PFSK-1 (cell line): ENCODE measurements around the gene SPECC1.

Source experiments
- POLR2AphosphoS5 ChIP-seq: IDR thresholded peaks from 2 replicates; pipeline ENCODE4 v1.6.1; 2012; ENCODE audit warnings: low read depth, mild to moderate bottlenecking, control low read depth, low read length, moderate library complexity
- REST ChIP-seq, 2 experiments: IDR thresholded peaks; 2 replicates each; pipeline versions ENCODE4 v1.6.1 to v1.8.0; 2011 to 2012; ENCODE audit warnings: low read depth in 2 of 2, low read length in 2 of 2, control low read depth in 1 of 2, inconsistent platforms in 1 of 2, mild to moderate bottlenecking in 1 of 2, moderate library complexity in 1 of 2; ENCODE audit not compliant: insufficient read depth in 1 of 2
- SIN3A ChIP-seq: IDR thresholded peaks from 2 replicates; pipeline ENCODE4 v1.6.1; 2012; ENCODE audit warnings: mild to moderate bottlenecking, low read length, moderate library complexity, borderline replicate concordance; ENCODE audit not compliant: insufficient read depth
- TAF1 ChIP-seq: IDR thresholded peaks from 2 replicates; pipeline ENCODE4 v1.6.1; 2012; ENCODE audit warnings: low read length, control low read depth, borderline replicate concordance; ENCODE audit not compliant: insufficient read depth

GRCh38 chr17:20109076-20109475 is 99.9 kb downstream of the SPECC1 start:
- TF ChIP-seq REST (IDR thresholded peaks at IDR 0.05; ENCODE audit: insufficient read depth in 1 of 2, low read depth in 2 of 2, low read length in 2 of 2): no peak
- TF ChIP-seq POLR2AphosphoS5: no peak
- no peak for TF ChIP-seq TAF1
- TF ChIP-seq SIN3A: no peak
